ENCODE data around the gene NRF1.

Gene NRF1

DNA sequence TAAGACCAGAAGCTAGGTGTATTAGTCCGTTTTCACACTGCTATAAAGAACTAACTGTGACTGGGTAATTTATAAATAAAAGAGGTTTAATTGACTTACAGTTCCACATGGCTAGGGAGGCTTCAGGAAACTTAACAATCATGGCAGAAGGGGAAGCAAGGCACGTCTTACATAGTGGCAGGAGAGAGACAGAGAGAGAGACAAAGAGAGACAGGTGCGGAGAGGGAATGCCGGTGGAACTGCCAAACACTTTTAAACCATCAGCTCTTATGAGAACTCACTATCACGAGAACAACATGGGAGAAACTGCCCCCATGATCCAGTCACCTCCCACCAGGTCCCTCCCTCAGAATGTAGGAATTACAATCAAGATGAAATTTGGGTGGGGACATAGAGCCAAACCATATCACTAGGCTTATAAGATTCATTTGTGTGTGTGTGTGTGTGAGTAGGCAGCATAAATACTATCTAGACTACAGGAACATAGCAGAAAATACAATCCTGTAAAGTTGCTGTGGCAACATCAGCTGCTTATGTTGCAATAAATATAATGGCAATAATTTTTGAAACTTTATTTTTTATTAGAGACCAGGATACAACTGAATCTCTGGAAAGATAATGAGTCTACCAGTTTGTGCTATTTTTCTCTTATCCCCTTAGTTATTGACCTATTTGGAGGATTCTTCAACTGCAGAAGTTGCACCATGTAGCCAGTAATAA, 77.1 kb downstream of the NRF1 start:
- H3K9me3 ChIP-seq (replicated peaks; ENCODE audit: insufficient read depth, low read length), result no peaks in the 10 kb centered on the region
- no peaks in the 10 kb centered on the region for H3K36me3 ChIP-seq (replicated peaks; ENCODE audit: insufficient read depth, low read length)
- H3K9ac ChIP-seq (ENCODE audit: low read length), result no peak overlapping the region
- H3K27ac ChIP-seq (ENCODE audit: low read length), result no peak overlapping the region
- H3K4me2 ChIP-seq (ENCODE audit: low read depth, low read length), result no peak overlapping the region
- H3K4me1 ChIP-seq (ENCODE audit: low read length), result no peaks in the 10 kb centered on the region
- no peaks in the 10 kb centered on the region for H3K27me3 ChIP-seq (replicated peaks; ENCODE audit: insufficient read depth, low read length)
- no peak for DNase-seq
- no peaks in the 10 kb centered on the region for H3K9me2 ChIP-seq (replicated peaks; ENCODE audit: insufficient read depth, low read length)
- no peaks in the 10 kb centered on the region for H3K79me2 ChIP-seq (ENCODE audit: low read length)
- no peaks in the 10 kb centered on the region for H3F3A ChIP-seq (ENCODE audit: insufficient read depth, low read length)
- no peak overlapping the region for H3K4me3 ChIP-seq (ENCODE audit: low read length)
- TF ChIP-seq EZH2phosphoT487 (IDR thresholded peaks at IDR 0.05; ENCODE audit: low read length) (no peak), CTCF (IDR thresholded peaks at IDR 0.05; ENCODE audit: low read length) (no peak), EZH2 (optimal IDR thresholded peaks at IDR 0.05; ENCODE audit: low read depth, low read length) (no peak)
- H2AFZ ChIP-seq (ENCODE audit: low read length), result no peak overlapping the region
- H4K20me1 ChIP-seq (ENCODE audit: insufficient read depth, low read length), result no peaks in the 10 kb centered on the region

GRCh38 chr7:129689995-129690581, 78.6 kb downstream of the NRF1 start:
- no peak for DNase-seq

DNA sequence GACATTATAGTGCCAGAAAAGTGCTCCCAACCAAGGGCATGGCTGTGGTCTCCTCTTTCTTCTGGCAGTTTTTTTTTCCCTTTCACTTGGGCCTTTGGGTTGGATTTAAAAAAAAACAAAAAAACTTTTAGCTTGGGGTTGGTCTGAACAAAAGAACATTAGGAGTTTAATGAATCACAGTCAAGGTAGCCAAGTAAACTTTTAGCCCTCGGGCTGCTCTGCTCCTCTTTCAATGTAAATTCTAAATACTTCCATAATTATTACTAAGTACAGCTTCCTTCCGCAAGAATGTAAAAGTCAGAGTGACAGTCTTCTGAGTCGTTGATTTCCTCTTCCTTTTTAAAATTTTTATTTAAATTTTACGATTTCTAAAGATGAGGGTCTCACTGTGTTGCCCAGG, 79.2 kb downstream of the NRF1 start:
- Histone ChIP-seq H3K9ac (ENCODE audit: low read length) (no peak overlapping the region), H3K27ac (ENCODE audit: low read length) (no peak overlapping the region), H2AFZ (ENCODE audit: low read length) (no peak overlapping the region), H4K20me1 (ENCODE audit: insufficient read depth, low read length) (no peaks in the 10 kb centered on the region), H3K27me3 (replicated peaks; ENCODE audit: insufficient read depth, low read length) (no peaks in the 10 kb centered on the region), H3K79me2 (ENCODE audit: low read length) (no peaks in the 10 kb centered on the region), H3K36me3 (replicated peaks; ENCODE audit: insufficient read depth, low read length) (no peaks in the 10 kb centered on the region), H3K9me3 (replicated peaks; ENCODE audit: insufficient read depth, low read length) (no peaks in the 10 kb centered on the region), H3K9me2 (replicated peaks; ENCODE audit: insufficient read depth, low read length) (no peaks in the 10 kb centered on the region), H3K4me2 (ENCODE audit: low read depth, low read length) (no peak overlapping the region), H3K4me3 (ENCODE audit: low read length) (no peak overlapping the region), H3K4me1 (ENCODE audit: low read length) (no peaks in the 10 kb centered on the region), H3F3A (ENCODE audit: insufficient read depth, low read length) (no peaks in the 10 kb centered on the region)
- no peak for TF ChIP-seq EZH2phosphoT487 (IDR thresholded peaks at IDR 0.05; ENCODE audit: low read length)
- no peak for TF ChIP-seq EZH2 (optimal IDR thresholded peaks at IDR 0.05; ENCODE audit: low read depth, low read length)
- TF ChIP-seq CTCF (IDR thresholded peaks at IDR 0.05; ENCODE audit: low read length), result no peak
- no peak for DNase-seq

More at GRCh38 chr7:129689995-129690581, 78.6 kb downstream of the NRF1 start:
- Histone ChIP-seq H3K27me3 (replicated peaks; ENCODE audit: insufficient read depth, low read length) (no peaks in the 10 kb centered on the region), H3K27ac (ENCODE audit: low read length) (no peak overlapping the region), H3K79me2 (ENCODE audit: low read length) (no peaks in the 10 kb centered on the region), H3K4me2 (ENCODE audit: low read depth, low read length) (no peak overlapping the region), H3K9ac (ENCODE audit: low read length) (no peak overlapping the region), H3F3A (ENCODE audit: insufficient read depth, low read length) (no peaks in the 10 kb centered on the region), H2AFZ (ENCODE audit: low read length) (no peak overlapping the region), H3K4me1 (ENCODE audit: low read length) (no peaks in the 10 kb centered on the region), H3K36me3 (replicated peaks; ENCODE audit: insufficient read depth, low read length) (no peaks in the 10 kb centered on the region), H3K4me3 (ENCODE audit: low read length) (no peak overlapping the region), H4K20me1 (ENCODE audit: insufficient read depth, low read length) (no peaks in the 10 kb centered on the region), H3K9me2 (replicated peaks; ENCODE audit: insufficient read depth, low read length) (no peaks in the 10 kb centered on the region), H3K9me3 (replicated peaks; ENCODE audit: insufficient read depth, low read length) (no peaks in the 10 kb centered on the region)
- TF ChIP-seq EZH2 (optimal IDR thresholded peaks at IDR 0.05; ENCODE audit: low read depth, low read length) (no peak), CTCF (IDR thresholded peaks at IDR 0.05; ENCODE audit: low read length) (no peak), EZH2phosphoT487 (IDR thresholded peaks at IDR 0.05; ENCODE audit: low read length) (no peak)
